H1 (cell line): Measurements from ENCODE around the gene FGD6. TPM values are rescaled to one million over a fixed set of nuclear protein-coding genes. Genes with fewer than 3 reads are reported as not detected.

Experiments used
- CTCF ChIA-PET: fragments of 300-600 bp; sonication (Branson Sonifier 250); formaldehyde crosslinking; loops from one replicate; lab custom pipeline; 2021; ENCODE audit not compliant: partially characterized antibody; lab: Charles Lee
- POLR2A ChIA-PET: fragments of 300-600 bp; sonication (Branson Sonifier 250); formaldehyde crosslinking; loops from one replicate; lab custom pipeline; 2021; ENCODE audit warnings: inconsistent platforms; ENCODE audit not compliant: partially characterized antibody; lab: Charles Lee
- DNase-seq, 2 experiments: peaks; one replicate each; pipeline versions ENCODE4 v3.0.0 to v3.0.0-alpha.2; 2010 to 2022; ENCODE audit warnings: low spot score in 2 of 2, low read depth in 1 of 2, mixed read lengths in 1 of 2
- FAIRE-seq: peaks from 2 replicates; lab custom pipeline; 2011; peaks lifted over from hg19 to GRCh38; lab: Jason Lieb, UNC
- H2AFZ ChIP-seq: 2 replicates; pipeline ENCODE4 v1.8.1; 2012; ENCODE audit warnings: low read length, inconsistent platforms
- H2AK5ac ChIP-seq: 2 replicates; pipeline ENCODE4 v1.6.1; 2013; ENCODE audit warnings: low read depth, low read length
- H2BK120ac ChIP-seq: replicated peaks from 2 replicates; pipeline ENCODE3; 2013; ENCODE audit warnings: low read depth, low read length, inconsistent platforms
- H2BK12ac ChIP-seq: 2 replicates; pipeline ENCODE4 v1.6.1; 2013; ENCODE audit warnings: low read depth, low read length
- H2BK15ac ChIP-seq: 2 replicates; pipeline ENCODE4 v1.6.1; 2013; ENCODE audit warnings: low read length
- H2BK20ac ChIP-seq: 2 replicates; pipeline ENCODE4 v1.6.1; 2013; ENCODE audit warnings: low read length
- H2BK5ac ChIP-seq: 2 replicates; pipeline ENCODE4 v1.6.1; 2013; ENCODE audit warnings: low read depth, low read length
- H3K14ac ChIP-seq: 2 replicates; pipeline ENCODE4 v1.6.1; 2013; ENCODE audit warnings: inconsistent platforms; ENCODE audit not compliant: insufficient read length
- H3K18ac ChIP-seq: 2 replicates; pipeline ENCODE4 v1.6.1; 2013; ENCODE audit warnings: low read length; ENCODE audit errors: extremely low read depth
- H3K23ac ChIP-seq: 2 replicates; pipeline ENCODE4 v1.6.1; 2013; ENCODE audit warnings: inconsistent platforms; ENCODE audit not compliant: insufficient read length
- H3K23me2 ChIP-seq: 2 replicates; pipeline ENCODE4 v1.6.1; 2013; ENCODE audit warnings: low read depth, low read length
- H3K27ac ChIP-seq: 2 replicates; pipeline ENCODE4 v1.6.1; 2011; ENCODE audit warnings: low read depth, low read length, inconsistent platforms
- H3K27me3 ChIP-seq, 4 experiments: replicated peaks in 1 of 4; 1 replicate in 1 of 4; 2 replicates in 3 of 4; pipeline versions ENCODE4 v1.6.1 to v1.8.1; 2011 to 2013; ENCODE audit warnings: low read length in 3 of 4, mild to moderate bottlenecking in 3 of 4, inconsistent platforms in 2 of 4, mixed read lengths in 2 of 4, moderate library complexity in 1 of 4; ENCODE audit not compliant: control insufficient read depth in 3 of 4, insufficient read depth in 3 of 4; ENCODE audit errors: extremely low read depth in 1 of 4
- H3K36me3 ChIP-seq, 4 experiments: 2 replicates each; pipeline versions ENCODE4 v1.6.1 to v1.8.1; 2011 to 2013; ENCODE audit warnings: mild to moderate bottlenecking in 4 of 4, low read length in 3 of 4, moderate library complexity in 2 of 4, control low read depth in 1 of 4, inconsistent platforms in 1 of 4; ENCODE audit not compliant: insufficient read depth in 4 of 4, control insufficient read depth in 2 of 4
- H3K4ac ChIP-seq: replicated peaks from 2 replicates; pipeline ENCODE3; 2013; ENCODE audit warnings: low read length, low read depth, mixed read lengths, inconsistent platforms; ENCODE audit not compliant: insufficient read length
- H3K4me1 ChIP-seq, 4 experiments: replicated peaks in 1 of 4; 1 replicate in 1 of 4; 2 replicates in 3 of 4; pipeline versions ENCODE4 v1.6.1 to v1.8.1; 2011 to 2013; ENCODE audit warnings: low read length in 3 of 4, inconsistent platforms in 2 of 4, mixed read lengths in 1 of 4; ENCODE audit not compliant: insufficient read depth in 4 of 4, control insufficient read depth in 3 of 4
- H3K4me2 ChIP-seq, 2 experiments: 2 replicates each; pipeline versions ENCODE4 v1.6.1 to v1.8.1; 2011 to 2013; ENCODE audit warnings: low read depth in 2 of 2, low read length in 2 of 2, control low read depth in 1 of 2, inconsistent platforms in 1 of 2, mild to moderate bottlenecking in 1 of 2; ENCODE audit not compliant: insufficient read depth in 1 of 2
- H3K4me3 ChIP-seq, 4 experiments: fragments of 200-600, 300-600 bp in 1 of 4; sonication (generic), shearing (Covaris generic), sonication (Bioruptor Twin) in 1 of 4; 2 replicates each; pipeline versions ENCODE4 v1.5.1 to v1.8.1; 2011 to 2016; ENCODE audit warnings: low read length in 4 of 4, low read depth in 3 of 4, control low read depth in 2 of 4, inconsistent platforms in 2 of 4, mild to moderate bottlenecking in 2 of 4, mixed read lengths in 1 of 4, moderate library complexity in 1 of 4; ENCODE audit not compliant: insufficient read depth in 2 of 4; ENCODE audit errors: extremely low read depth in 1 of 4
- H3K56ac ChIP-seq: replicated peaks from 2 replicates; pipeline ENCODE3; 2013; ENCODE audit warnings: low read depth, mild to moderate bottlenecking, mixed read lengths, low read length, inconsistent platforms; ENCODE audit not compliant: insufficient read length
- H3K79me1 ChIP-seq: 2 replicates; pipeline ENCODE4 v1.6.1; 2013; ENCODE audit warnings: low read depth, low read length, control low read depth
- H3K79me2 ChIP-seq, 2 experiments: 2 replicates each; pipeline versions ENCODE4 v1.6.1 to v1.8.1; 2012 to 2013; ENCODE audit warnings: low read length in 2 of 2, mild to moderate bottlenecking in 2 of 2, inconsistent platforms in 1 of 2; ENCODE audit not compliant: insufficient read depth in 2 of 2, control insufficient read depth in 1 of 2
- H3K9ac ChIP-seq, 4 experiments: replicated peaks in 1 of 4; 1 replicate in 1 of 4; 2 replicates in 3 of 4; pipeline versions ENCODE4 v1.6.1 to v1.8.1; 2011 to 2013; ENCODE audit warnings: low read depth in 3 of 4, low read length in 3 of 4, control low read depth in 2 of 4, mild to moderate bottlenecking in 2 of 4, moderate library complexity in 2 of 4, inconsistent platforms in 1 of 4; ENCODE audit errors: extremely low read depth in 1 of 4
- H3K9me3 ChIP-seq, 2 experiments: 2 replicates each; pipeline versions ENCODE4 v1.6.1 to v1.8.1; 2012 to 2013; ENCODE audit warnings: mild to moderate bottlenecking in 2 of 2, moderate library complexity in 2 of 2, control low read depth in 1 of 2, inconsistent platforms in 1 of 2, low read depth in 1 of 2, low read length in 1 of 2, mixed read lengths in 1 of 2; ENCODE audit not compliant: insufficient read depth in 2 of 2
- H4K20me1 ChIP-seq, 2 experiments: replicated peaks in 1 of 2; 2 replicates each; pipeline versions ENCODE3 to v1.8.1; 2011 to 2013; ENCODE audit warnings: inconsistent platforms in 2 of 2, low read length in 2 of 2, mild to moderate bottlenecking in 1 of 2; ENCODE audit not compliant: insufficient read depth in 2 of 2, control insufficient read depth in 1 of 2
- H4K5ac ChIP-seq: 2 replicates; pipeline ENCODE4 v1.6.1; 2013; ENCODE audit warnings: low read length, low read depth, mixed read lengths, inconsistent platforms; ENCODE audit not compliant: insufficient read length
- H4K8ac ChIP-seq: 2 replicates; pipeline ENCODE4 v1.8.0; 2013; ENCODE audit warnings: mild to moderate bottlenecking, moderate library complexity, low read length, inconsistent platforms; ENCODE audit not compliant: insufficient read depth; ENCODE audit errors: extremely low read depth
- H4K91ac ChIP-seq: replicated peaks from 2 replicates; pipeline ENCODE3; 2013; ENCODE audit warnings: low read length, mixed read lengths, inconsistent platforms; ENCODE audit not compliant: insufficient read length
- BACH1 ChIP-seq: IDR thresholded peaks from 2 replicates; pipeline ENCODE4 v1.6.1; 2012; ENCODE audit warnings: low read length, improper control_type of control experiment
- CHD2 ChIP-seq: IDR thresholded peaks from 2 replicates; pipeline ENCODE4 v1.6.1; 2012; ENCODE audit warnings: low read length, improper control_type of control experiment
- JUN ChIP-seq: IDR thresholded peaks from 2 replicates; pipeline ENCODE4 v1.6.1; 2011; ENCODE audit warnings: low read depth, mild to moderate bottlenecking, improper control_type of control experiment, low read length
- MAX ChIP-seq: IDR thresholded peaks from 2 replicates; pipeline ENCODE4 v1.6.1; 2012; ENCODE audit warnings: inconsistent platforms
- SIRT6 ChIP-seq: IDR thresholded peaks from one replicate; pipeline ENCODE4 v1.7.1; 2012; ENCODE audit warnings: low read length, inconsistent platforms
- SUZ12 ChIP-seq: fragments of 200-600 bp; sonication (generic); IDR thresholded peaks from 2 replicates; pipeline ENCODE4 v1.6.1; 2012; ENCODE audit warnings: mild to moderate bottlenecking, inconsistent platforms, low read length, moderate library complexity, mixed read lengths
- TBP ChIP-seq: IDR thresholded peaks from 2 replicates; pipeline ENCODE4 v1.6.1; 2011; ENCODE audit warnings: low read depth, low read length, improper control_type of control experiment
- YY1 ChIP-seq: IDR thresholded peaks from 2 replicates; pipeline ENCODE4 v1.6.1; 2011; ENCODE audit warnings: low read depth, mild to moderate bottlenecking, low read length
- polyA plus RNA-seq, 7 experiments: library from polyadenylated mRNA; depleted of rRNA in 3 of 7; stranded (reverse) in 5 of 7; unstranded in 2 of 7; fragments of >200 nt in 5 of 7; fragments of 200-250 nt in 2 of 7; gene quantifications; 1 replicate in 5 of 7; 2 replicates in 1 of 7; 4 replicates in 1 of 7; pipeline versions ENCODE4 v1.2.1 to v1.2.3, GENCODE V29; 2011 to 2013; ENCODE audit warnings: missing spikeins in 2 of 7, mixed read lengths in 2 of 7
- total RNA-seq: library from RNA; stranded (reverse); fragmentation: NEBNext Ultra II Directional; extraction: Animal tissue kit (Norgen Biotek cat#: 25700); gene quantifications from 2 replicates; pipeline ENCODE4 v1.2.1, GENCODE V29; 2021

FGD6 gene
- total and polyA plus RNA-seq, 2 of the 8 experiments (the other 6 are each of a cell fraction or from before 2014, with no cell fraction given) = 12.2 to 24.3 TPM

DNA sequence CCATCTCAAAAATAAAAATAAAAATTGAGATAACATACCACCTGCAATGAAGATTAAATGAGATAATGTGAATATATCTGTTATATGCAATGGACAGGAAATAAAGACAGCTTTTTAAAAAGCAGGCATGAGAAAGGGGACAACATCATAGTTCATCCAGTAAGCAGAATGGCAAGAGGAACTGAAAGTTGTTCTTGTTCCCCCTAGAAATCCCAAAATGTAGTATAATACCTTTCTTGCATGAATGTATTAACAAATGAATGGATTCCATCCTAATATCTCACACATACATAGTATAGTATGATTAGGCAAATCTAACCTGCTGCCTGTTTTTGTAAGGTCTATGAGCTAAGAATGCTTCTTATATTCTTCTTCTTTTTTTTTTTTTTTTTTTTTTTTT, 31.4 kb downstream of the FGD6 start:
- no peak overlapping the region for H3K27ac ChIP-seq
- no peak overlapping the region for H2BK12ac ChIP-seq
- H4K20me1 ChIP-seq = no peaks in the 10 kb centered on the region
- H2BK20ac ChIP-seq = no peak overlapping the region
- no peak overlapping the region for H2BK120ac ChIP-seq
- no peak overlapping the region for H3K14ac ChIP-seq
- no peaks in the 10 kb centered on the region for H3K9me3 ChIP-seq
- H3K9ac ChIP-seq = no peak overlapping the region
- TF ChIP-seq YY1 (no peak), SIRT6 (no peak), CHD2 (no peak), MAX (no peak), SUZ12 (no peak), JUN (no peak), TBP (no peak), BACH1 (no peak)
- FAIRE-seq = no peak
- no peak overlapping the region for H4K5ac ChIP-seq
- H3K18ac ChIP-seq = no peak overlapping the region
- H4K91ac ChIP-seq = no peak overlapping the region
- DNase-seq = no peak
- ChIA-PET CTCF (interaction anchor here (0.6 kb wide), 1 partner anchor 44 kb away, joined by 6 read pairs; no protein-coding TSS in a partner anchor), POLR2A (no interaction called here)
- H2BK5ac ChIP-seq = no peak overlapping the region
- no peak overlapping the region for H3K23ac ChIP-seq
- H4K8ac ChIP-seq = no peak overlapping the region
- no peak overlapping the region for H3K4me2 ChIP-seq
- H3K27me3 ChIP-seq = no peaks in the 10 kb centered on the region
- no peaks in the 10 kb centered on the region for H3K36me3 ChIP-seq
- H3K4me3 ChIP-seq = no peak overlapping the region
- no peaks in the 10 kb centered on the region for H3K23me2 ChIP-seq
- no peak overlapping the region for H3K4ac ChIP-seq
- H2AK5ac ChIP-seq = no peak overlapping the region
- peaks cover 0 to 28% of the 10 kb centered on the region in 2 experiments; a peak in 2 of 4 replicates for H3K79me2 ChIP-seq
- no peak overlapping the region for H3K56ac ChIP-seq
- no peak overlapping the region for H2AFZ ChIP-seq
- H2BK15ac ChIP-seq = no peak overlapping the region
- H3K79me1 ChIP-seq = 0 out of 2 replicates have a peak, but pooled peaks cover 2% of the 10 kb centered on the region
- H3K4me1 ChIP-seq = peaks cover 2 to 13% (median 8%) of the 10 kb centered on the region in 4 experiments; a peak in 5 of 7 replicates
